LNCAP (cell line): ENCODE measurements around the gene CILP2.

Experiments
- TF ChIP-seq, protein P1 (sequence below): fragments of 450-650 bp; IDR thresholded peaks from 2 replicates; pipeline ENCODE4 v1.5.1; 2017; ENCODE audit warnings: mild to moderate bottlenecking

Gene CILP2

DNA sequence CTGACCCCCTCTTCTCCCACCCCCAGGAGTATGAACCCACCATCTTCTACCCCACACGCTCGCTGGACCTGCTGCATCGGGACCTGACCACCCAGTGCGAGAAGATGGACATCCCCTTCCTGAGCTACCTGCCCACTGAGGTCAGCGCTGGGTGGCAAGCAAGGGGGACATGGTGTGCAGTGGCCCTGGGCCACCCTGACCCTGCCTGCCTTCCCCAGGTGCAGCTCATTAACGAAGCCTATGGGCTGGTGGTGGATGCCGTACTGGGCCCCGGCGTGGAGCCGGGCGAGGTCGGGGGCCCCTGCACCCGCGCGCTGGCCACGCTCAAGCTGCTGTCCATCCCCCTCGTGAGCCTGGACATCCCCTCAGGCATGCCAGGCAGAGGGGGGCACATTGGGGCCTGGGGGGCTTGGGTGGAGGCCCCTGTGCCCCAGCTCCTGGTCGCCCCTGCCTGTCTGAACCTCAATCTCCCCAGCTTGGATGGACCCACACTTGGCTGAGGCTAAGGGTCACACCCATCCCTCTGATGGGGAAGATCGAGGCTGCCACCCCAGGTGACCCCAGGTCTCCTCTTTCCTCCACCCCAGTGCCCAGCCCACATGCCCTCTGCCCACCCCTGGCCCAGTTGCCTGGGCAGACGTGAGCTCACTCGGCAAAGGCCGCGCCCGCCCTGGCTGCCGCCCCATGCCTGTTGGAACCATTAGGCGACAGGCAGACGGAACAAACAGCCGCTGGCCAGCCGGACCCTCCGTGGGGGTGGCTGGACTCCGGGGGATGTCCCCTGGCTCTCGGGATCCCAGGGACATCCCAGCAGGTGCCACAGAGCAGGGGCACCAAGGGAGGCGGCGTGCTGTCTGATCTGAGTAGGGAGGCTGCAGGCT lies 2.5 kb upstream of the CILP2 start:
- TF ChIP-seq, protein P1, sequence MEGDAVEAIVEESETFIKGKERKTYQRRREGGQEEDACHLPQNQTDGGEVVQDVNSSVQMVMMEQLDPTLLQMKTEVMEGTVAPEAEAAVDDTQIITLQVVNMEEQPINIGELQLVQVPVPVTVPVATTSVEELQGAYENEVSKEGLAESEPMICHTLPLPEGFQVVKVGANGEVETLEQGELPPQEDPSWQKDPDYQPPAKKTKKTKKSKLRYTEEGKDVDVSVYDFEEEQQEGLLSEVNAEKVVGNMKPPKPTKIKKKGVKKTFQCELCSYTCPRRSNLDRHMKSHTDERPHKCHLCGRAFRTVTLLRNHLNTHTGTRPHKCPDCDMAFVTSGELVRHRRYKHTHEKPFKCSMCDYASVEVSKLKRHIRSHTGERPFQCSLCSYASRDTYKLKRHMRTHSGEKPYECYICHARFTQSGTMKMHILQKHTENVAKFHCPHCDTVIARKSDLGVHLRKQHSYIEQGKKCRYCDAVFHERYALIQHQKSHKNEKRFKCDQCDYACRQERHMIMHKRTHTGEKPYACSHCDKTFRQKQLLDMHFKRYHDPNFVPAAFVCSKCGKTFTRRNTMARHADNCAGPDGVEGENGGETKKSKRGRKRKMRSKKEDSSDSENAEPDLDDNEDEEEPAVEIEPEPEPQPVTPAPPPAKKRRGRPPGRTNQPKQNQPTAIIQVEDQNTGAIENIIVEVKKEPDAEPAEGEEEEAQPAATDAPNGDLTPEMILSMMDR = no peak

DNA sequence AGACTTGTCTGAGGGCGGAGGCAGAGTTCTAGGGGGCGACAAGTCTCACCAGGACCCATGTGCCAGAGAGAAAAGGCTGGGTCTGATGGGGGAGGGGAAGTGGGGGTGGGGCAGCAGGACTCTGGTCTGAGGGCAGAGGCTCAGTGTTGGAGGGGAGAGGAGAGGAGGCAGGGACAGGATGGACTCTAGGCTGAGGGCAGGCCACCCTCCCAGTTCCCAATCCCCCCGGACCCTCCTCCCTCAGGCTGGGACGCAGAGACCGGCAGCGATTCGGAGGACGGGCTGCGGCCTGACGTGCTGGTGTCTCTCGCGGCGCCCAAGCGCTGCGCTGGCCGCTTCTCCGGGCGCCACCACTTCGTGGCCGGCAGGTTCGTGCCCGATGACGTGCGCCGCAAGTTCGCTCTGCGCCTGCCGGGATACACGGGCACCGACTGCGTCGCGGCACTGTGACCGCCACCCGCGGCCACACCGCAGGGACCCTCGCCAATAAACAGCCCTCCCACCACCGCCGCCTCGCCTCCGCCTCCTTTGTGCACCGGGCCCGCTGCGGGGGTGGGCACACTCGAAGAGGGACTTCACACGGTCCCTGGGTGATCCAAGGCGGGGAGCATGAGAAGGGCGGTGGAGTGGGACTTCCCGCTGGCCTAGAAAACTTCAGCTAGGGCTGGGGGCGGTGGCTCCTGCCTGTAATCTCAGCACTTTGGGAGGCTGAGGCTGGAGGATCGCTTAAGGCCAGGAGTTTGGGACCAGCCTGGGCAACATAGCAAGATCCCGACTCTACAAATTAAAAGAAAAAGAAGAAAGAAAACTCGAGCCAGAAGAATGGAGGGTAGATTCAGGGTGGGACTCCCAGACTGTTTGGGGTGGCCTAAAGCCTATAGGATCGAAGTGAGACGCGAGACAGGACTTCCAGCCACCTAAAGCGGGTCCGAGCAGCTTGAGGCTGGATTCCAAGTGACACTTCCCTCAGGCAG lies 703 bp upstream of the CILP2 start:
- TF ChIP-seq, protein P1 = no peak

GRCh38 chr19:19538785-19539166 lies 711 bp downstream of the CILP2 start:
- TF ChIP-seq, protein P1 = no peak

- TF ChIP-seq, protein P1 = no peak
Measured at GRCh38 chr19:19539698-19540063, 1.6 kb downstream of the CILP2 start.

DNA sequence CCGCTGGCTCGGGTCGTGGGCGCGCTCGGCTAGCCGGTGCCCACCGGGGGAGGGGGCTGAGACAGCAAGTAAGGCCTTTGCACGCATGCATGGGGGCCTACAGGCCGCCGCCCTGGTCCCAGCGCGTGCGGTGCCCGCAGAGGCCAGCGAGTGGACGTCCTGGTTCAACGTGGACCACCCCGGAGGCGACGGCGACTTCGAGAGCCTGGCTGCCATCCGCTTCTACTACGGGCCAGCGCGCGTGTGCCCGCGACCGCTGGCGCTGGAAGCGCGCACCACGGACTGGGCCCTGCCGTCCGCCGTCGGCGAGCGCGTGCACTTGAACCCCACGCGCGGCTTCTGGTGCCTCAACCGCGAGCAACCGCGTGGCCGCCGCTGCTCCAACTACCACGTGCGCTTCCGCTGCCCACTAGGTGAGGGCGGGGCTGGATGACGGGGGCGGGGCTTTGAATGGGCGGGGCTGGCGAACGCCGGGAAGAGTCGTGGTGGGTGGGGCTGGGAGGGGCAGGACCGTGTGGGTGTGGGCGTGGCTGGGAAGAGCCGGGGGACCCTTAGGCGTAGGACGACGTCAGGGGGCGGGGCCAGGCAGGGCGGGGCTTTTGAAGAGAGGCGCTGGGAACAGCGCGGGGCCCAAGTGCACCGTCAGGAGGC lies 2.1 kb downstream of the CILP2 start:
- TF ChIP-seq, protein P1 = no peak

DNA sequence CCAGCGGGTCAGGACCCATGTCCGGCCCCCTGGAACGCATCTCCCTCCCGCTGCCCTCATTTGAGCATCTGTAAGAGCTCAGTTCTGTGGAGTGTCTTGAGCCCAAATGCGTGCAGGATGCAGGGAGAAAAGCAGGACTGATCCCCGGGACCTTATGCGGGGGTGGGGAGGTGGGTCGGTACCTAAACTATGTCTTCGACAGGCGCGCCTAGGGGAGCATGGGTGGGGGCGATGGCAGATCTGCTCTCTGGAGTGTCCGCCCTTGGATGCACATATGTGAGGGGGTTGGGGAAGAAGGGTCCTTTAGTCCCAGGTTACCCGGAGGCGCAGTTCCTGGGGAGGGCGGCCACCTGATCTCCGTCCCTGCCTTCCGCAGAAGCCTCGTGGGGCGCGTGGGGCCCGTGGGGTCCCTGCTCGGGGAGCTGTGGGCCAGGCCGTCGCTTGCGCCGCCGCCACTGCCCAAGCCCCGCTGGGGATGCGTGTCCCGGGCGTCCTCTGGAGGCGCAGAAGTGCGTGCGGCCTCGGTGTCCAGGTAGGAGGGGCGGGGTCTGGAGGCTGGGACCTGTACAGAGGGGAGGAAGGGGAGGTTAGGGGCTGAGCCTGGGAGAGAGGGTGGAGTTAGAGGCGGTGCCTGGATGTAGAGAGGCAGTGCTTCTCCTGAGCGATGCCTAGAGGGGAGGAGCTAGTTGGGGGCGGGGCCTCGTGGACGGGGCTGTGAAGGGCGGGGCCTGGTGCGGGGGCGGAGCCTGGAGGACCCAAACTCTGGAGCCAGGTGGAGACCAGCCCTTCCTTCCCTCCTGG lies 2.9 kb downstream of the CILP2 start:
- TF ChIP-seq, protein P1 = no peak
